NCI-H2227 (cell line): ENCODE results near the gene LRRC43.
"Not testable (repeated sequence)": the region's sequence is repeated elsewhere in the genome, so short reads cannot be mapped to it uniquely, and the experiment has no call there.

Experiments
- DNase-seq: peaks from one replicate; lab custom pipeline; 2025; ENCODE audit not compliant: unreplicated experiment; lab: John Stamatoyannopoulos, UW

Gene LRRC43

GRCh38 chr12:122190842-122191668 lies 8.1 kb downstream of the LRRC43 start:
- peak; percentile 44 for DNase-seq

GRCh38 chr12:122192441-122192840 lies 9.5 kb downstream of the LRRC43 start:
- DNase-seq, result no peak

- no peak for DNase-seq
Measured at GRCh38 chr12:122194804-122195203, 11.9 kb downstream of the LRRC43 start.

GRCh38 chr12:122195405-122195804 lies 12.5 kb downstream of the LRRC43 start:
- no peak for DNase-seq

- DNase-seq, result no peak
Measured at GRCh38 chr12:122197612-122197966, 14.7 kb downstream of the LRRC43 start.

- DNase-seq, result no peak
Measured at GRCh38 chr12:122199484-122200355, 16.8 kb downstream of the LRRC43 start.

- no peak for DNase-seq
Measured at GRCh38 chr12:122200541-122201175, 17.7 kb downstream of the LRRC43 start.

- DNase-seq, result no peak
Measured at GRCh38 chr12:122201381-122201780, 18.5 kb downstream of the LRRC43 start.

GRCh38 chr12:122202017-122202416 lies 19.1 kb downstream of the LRRC43 start:
- no peak for DNase-seq

- not testable (repeated sequence) for DNase-seq
Measured at GRCh38 chr12:122202811-122203210, 19.9 kb downstream of the LRRC43 start.

GRCh38 chr12:122203301-122204166 lies 20.6 kb downstream of the LRRC43 start, which contains the start of gene B3GNT4:
Gene B3GNT4 (plus strand): TSS chr12:122203709. CDS start chr12:122204619, 910 bp downstream.
- DNase-seq, result peak; percentile 88

- DNase-seq, result peak; percentile 44
Measured at GRCh38 chr12:122204167-122205052, 21.5 kb downstream of the LRRC43 start.

- no peak for DNase-seq
Measured at GRCh38 chr12:122205053-122205925, 22.4 kb downstream of the LRRC43 start.

GRCh38 chr12:122206111-122206881 lies 23.4 kb downstream of the LRRC43 start:
- DNase-seq, result no peak

- DNase-seq, result no peak
Measured at GRCh38 chr12:122206976-122207375, 24.1 kb downstream of the LRRC43 start.

- DNase-seq, result no peak
Measured at GRCh38 chr12:122207391-122207790, 24.5 kb downstream of the LRRC43 start.

GRCh38 chr12:122208073-122208820 lies 25.3 kb downstream of the LRRC43 start:
- no peak for DNase-seq
